Midbrain (tissue), 1 donor: Measurements from ENCODE around the gene NAALADL2.

ENCODE experiments used
- DNase-seq: peaks from one replicate; lab custom pipeline; 2025; lab: John Stamatoyannopoulos, UW

The NAALADL2 gene

DNA sequence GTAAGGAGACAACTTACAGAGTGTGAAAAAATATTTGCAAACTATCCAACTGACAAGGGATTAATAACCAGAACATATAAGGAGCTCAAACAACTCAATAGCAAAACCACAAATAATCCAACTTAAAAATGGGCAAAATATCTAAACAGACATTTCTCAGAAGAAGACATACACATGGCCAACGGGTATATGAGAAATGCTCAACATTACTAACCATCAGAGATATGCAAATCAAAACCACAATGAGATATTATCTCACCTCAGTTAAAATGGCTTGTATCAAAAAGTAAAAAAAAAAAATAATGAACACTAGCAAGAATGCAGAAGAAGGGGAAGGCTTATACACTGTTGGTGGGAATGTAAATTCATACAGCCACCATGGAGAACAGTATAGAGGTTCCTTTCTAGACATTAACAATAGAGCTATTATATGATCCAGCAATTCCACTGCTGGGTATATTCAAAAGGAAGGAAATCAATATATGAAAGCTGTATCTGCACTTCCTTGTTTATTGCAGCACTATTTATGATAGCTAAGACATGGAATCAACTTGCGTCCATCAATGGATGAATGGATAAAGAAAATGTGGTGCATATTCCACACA, 998.6 kb downstream of the NAALADL2 start:
- no peak for DNase-seq
